NOMO-1 (cell line): ENCODE data around the gene ATP5PO.
A peak's percentile ranks its signal among the peaks of the same experiment; 100 is the strongest.
"Not testable (repeated sequence)": the region's sequence is repeated elsewhere in the genome, so short reads cannot be mapped to it uniquely, and the experiment has no call there.

Source experiments
- DNase-seq, 2 experiments: peaks; one replicate each; lab custom pipeline; 2025; ENCODE audit not compliant: unreplicated experiment in 2 of 2; lab: John Stamatoyannopoulos, UW

Gene ATP5PO

DNA sequence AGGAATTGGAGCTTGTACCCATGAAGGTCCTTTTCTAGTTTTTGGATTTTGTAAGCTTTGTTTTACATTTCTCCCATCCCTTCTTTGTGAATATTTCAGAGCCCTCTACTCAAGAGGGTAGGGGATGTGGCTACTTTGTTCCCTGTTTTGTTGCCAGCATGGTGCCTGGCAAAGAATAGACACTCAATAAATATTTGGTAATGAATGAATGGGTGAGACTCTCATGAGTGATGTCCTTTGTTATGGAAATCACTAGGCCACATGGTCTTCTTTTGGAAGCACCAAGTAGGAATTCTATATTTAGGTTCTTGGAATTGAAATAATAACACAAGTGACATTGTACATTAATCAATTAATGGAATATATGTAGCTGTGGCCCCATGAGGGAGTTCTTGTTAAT is 26.8 kb upstream of the ATP5PO start:
- DNase-seq: no peak

DNA sequence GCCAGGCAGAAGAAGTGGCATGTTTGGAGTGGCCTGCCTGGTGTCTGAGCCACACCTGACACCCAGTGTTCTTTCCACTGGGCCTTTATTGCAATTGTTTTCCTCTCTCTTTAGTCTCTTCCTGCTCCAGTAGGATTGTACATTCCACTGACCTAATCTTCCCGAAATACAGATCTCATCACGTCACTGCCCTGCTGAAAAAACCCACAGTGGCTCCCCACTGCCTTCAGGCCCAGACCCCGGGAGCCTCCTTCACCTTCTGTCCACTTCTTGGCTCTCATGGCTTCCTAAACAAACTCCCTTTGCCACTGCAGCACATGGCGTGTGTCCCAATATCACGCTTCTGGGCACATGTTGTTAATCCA is 25.3 kb upstream of the ATP5PO start:
- no peak for DNase-seq

DNA sequence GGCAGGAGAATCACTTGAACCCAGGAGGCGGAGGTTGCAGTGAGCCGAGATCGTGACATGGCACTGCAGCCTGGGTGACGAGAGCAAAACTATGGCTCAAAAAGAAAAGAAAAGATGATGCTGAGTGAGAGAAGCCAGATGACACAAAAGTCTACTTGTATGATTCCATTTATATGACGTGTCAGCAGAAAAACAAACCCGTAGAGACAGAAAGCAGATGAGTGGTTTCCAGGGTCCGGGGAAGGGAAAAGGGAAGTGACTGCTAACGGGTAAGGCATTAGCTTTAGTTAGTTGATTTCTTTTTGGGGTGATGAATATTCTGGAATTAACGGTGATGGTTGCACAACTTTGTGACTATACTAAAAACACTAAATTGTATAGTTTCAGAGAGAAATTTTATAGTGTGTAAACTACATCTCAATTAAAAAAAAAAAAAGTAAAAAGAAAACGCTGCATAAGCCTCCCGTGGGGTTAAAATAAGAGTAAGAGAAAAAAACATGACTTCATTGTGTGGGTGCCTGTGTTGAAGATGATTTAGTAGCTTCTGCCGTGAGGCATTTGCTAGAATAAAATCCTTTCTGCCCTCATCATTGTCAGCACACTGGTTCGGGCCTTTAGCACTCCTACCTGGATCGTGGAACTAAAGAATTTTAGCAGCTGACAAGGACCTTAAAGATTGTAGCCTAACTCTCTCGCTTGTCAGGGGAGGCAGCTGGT is 24.7 kb upstream of the ATP5PO start:
- peak; percentile 26 to 37 for DNase-seq

DNA sequence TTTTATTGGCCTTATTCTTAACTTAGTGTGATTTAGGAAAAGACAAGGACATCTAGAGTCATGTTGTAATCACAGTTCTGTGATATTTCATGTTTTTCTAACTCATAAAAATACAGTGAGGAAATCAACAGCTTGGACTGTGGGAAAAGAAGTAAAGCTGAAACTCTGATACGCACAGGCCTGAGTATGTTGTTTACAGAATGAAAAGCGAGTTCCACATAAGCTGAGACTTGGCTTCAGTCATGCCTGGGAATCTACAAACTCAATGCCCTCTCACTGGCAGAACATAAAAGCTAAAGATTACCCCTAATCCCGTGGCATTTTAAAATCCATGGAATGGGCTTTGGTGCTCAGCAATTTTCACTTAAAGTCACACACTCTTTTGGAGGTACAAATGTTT is 23.6 kb upstream of the ATP5PO start:
- no peak for DNase-seq

DNA sequence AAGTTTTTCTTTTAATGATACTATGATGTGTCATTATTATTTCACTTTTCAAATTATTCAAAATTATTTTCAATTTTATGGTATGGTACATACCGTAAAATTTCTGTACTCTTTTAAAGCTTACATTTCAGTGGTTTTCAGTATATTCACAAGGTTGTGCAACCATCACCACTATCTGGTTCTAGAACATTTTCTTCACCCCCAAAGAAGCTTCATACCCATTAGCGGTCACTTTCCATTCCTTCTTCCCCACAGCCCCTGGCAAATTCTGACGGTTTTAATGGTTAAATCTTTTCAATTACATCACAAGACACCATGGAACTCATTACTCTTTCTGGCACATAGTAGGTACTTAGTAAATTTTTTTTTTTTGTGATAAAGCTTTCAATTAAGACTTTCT is 22.8 kb upstream of the ATP5PO start:
- DNase-seq: peak in 1 of 2 experiments; percentile 13

DNA sequence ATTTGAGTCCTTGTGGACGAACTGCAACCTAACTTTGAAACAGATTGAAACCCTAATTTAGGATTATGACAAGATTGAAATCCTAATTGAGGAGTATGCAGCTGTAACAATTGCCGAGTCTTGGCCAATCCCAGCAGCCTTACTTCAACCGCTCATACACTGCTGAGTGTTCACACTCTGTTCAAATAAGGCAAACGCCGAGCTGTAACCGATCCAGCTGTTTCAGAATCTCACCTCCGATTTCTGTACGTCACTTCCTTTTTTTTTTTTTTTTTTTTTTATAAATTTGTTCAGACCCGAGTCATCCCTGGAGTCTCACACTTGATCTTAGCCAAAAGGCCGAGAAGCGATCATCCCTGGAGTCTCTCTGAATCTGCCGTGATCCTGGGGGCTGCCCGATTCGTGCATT is 22.3 kb upstream of the ATP5PO start:
- peak; percentile 54 to 72 for DNase-seq

DNA sequence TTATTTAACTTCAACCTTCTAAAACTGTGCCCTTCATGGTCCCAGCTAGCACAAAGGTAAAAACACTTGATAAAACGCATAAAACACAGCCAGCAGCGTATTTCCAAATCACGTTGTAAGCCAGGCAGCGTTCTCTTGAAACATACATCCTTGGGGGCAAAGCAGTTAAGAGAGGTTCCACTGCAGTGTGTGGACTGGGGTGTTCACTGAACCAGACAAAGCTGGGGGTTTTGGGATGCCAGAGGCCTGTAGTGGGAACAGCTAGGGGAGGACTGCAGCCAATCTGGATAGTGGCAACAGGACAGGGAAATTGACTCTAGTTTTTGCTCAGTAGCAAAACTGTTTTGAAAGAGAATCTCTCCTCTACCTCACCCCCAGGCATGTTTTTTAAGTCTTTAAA is 21.5 kb upstream of the ATP5PO start:
- DNase-seq: peak; percentile 19 to 33

DNA sequence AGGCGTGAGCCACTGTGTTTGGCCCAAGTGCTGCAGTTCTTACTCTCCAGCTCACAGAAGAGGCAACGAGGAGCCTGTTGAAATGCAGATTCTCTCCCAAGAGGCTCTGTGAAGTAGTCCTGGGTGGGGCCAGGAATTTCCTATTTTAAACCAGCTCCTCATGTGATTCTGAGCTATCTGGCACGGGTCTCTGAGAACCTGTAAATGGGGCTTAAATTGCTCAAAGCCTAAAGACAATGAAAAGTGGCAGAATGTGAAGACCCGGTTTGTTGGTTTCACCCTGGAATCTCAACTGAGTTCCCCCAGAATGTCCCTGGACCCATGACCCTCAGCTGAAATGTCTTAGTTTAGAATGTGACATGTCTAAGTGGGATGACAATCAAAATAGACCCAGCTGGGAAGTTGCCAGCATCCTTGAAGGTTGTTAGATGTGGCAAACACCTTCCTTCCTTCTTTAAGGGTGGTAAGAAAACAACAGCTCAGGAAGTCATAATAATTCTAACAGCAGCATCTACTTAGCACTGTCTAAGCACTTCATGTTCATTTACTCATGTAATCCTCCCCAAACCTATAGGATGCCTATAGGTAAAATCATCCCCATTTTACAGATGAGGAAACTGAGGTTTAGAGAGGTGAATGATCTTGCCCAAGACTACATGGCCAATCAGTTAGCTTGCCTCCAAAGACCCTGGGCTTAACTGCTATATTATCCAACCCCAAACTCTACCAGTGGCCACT is 20.9 kb upstream of the ATP5PO start:
- peak in 1 of 2 experiments; percentile 6 for DNase-seq

DNA sequence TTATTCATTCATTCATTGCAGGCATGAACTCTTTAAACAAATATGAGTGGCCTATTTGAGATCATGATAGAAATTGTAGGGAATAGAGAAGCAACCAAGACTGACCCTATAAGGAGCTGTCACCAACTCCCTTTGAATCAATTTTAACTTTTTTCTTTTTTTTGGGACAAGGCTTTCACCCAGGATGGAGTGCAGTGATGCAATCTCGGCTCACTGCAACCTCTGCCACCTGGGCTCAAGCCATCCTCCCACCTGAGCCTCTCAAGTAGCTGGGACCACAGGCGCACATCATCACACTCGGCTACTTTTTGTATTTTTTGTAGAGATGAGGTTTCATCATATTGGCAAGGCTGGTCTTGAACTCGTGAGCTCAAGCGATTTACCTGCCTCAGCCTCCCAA is 17.1 kb upstream of the ATP5PO start:
- no peak for DNase-seq

DNA sequence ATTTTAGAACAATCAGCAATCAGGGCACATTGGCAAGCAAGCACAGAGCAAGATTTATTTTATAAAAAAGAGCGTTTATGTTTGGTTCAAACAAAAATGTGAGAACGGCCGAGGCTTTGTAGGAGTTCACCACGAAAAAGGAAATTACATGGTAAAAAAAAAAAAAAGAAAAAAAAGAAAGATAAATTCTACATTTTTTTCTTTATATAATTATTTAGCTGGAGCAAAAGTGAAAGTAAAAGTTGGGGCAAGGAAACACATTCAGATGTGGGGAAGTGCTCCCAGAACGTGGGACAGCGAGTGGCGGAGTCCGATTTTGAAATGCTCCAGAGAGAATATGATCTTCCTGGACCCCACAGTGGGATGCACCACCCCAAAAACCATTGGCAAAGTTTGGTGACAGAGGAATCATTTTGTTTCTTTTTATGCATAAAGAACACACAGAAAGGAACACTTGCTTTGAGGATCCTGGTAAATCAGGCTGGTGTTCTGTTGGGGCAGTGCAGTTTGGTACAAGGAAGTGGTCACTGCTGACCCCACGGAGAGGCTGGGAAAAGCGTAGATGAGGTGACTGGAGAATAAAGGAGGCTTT is 16.3 kb upstream of the ATP5PO start:
- DNase-seq: peak; percentile 38 to 50

DNA sequence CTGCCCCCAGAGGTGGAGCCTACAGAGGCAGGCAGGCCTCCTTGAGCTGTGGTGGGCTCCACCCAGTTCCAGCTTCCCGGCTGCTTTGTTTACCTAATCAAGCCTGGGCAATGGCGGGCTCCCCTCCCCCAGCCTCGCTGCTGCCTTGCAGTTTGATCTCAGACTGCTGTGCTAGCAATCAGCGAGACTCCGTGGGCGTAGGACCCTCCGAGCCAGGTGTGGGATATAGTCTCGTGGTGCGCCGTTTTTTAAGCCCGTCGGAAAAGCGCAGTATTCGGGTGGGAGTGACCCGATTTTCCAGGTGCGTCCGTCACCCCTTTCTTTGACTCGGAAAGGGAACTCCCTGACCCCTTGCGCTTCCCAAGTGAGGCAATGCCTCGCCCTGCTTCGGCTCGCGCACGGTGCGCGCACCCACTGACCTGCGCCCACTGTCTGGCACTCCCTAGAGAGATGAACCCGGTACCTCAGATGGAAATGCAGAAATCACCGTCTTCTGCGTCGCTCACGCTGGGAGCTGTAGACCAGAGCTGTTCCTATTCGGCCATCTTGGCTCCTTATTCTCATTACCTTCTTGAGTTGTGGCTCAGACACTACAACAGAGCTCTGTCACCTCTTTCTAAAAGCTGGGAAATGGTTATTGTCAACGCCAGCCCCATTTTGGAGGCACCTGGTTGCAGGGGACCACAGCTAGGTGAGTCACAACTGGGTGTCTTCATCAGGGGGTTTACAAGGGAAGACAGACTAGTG is 15.6 kb upstream of the ATP5PO start:
- peak; percentile 32 to 38 for DNase-seq

DNA sequence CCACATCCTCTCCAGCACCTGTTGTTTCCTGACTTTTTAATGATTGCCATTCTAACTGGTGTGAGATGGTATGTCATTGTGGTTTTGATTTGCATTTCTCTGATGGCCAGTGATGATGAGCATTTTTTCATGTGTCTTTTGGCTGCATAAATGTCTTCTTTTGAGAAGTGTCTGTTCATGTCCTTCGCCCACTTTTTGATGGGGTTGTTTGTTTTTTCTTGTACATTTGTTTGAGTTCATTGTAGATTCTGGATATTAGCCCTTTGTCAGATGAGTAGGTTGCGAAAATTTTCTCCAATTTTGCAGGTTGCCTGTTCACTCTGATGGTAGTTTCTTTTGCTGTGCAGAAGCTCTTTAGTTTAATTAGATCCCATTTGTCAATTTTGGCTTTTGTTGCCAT is 10.6 kb upstream of the ATP5PO start:
- DNase-seq: not testable (repeated sequence)

DNA sequence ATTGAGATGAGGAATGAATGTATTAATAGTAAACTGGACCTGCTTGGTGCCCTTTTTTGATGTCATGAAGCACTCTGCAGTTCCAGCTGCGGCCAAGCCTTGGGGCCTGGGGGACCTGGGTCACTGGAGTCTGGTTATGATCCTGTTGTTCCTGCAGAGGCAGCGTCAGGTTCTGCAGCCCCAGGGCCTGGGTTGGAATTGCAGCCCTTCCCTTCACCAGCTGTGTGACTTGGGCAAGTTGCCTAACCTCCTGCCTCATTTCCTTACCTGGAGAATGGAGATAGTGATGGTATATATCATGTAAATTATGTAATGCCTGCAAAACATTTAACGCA is 9.1 kb upstream of the ATP5PO start:
- DNase-seq: peak in 1 of 2 experiments; percentile 1

DNA sequence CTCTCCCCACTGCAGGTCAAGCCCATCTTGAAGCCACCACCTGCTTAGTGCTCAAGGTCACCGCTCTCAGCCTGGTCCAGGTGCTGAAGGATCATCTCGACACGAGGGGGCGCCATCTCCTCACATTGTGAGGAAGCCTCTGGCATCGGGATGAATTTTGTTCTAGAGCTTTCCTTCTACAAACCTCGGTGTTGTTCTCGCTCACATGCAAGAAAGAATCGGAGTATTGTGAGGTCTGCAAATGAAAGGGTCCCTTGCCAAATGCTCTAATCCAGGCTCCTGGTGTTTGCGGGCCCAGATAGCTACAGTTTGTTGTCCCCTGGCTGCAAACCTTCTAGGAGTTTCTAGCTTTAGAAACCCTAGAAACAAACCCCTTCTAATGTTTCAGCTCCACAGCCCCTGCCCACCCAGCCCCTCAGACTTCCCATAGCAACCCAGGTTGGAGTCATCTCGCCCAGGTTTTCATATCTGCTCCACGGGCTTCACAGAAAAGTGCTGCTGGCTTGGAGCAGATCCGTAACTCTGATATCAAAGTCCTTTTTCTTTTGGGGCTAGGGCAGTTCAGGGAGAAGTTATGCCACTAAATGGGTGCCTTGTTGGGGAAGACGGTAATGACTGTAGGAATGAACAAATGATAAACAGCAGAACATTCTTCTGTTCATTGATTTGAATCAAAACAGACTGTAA is 8.6 kb upstream of the ATP5PO start:
- peak; percentile 52 to 73 for DNase-seq

DNA sequence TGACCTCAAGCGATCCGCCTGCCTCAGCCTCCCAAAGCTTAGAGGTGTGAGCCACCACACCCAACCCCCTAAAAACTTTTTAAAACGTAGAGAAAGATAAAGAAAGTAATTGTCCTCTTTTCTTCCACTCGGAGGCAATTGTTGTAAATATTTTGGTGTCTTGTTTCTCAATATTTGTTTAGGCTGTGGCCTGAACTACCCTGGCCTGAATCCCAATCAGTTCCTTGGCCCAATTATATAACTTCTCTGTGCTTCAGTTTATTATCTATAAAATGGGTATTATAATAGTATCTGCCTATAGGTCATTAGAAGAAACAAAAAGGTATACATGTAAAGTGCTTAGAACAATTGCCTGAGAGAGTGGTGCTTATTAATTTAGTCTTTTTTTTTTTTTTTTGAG is 1.8 kb upstream of the ATP5PO start:
- DNase-seq: no peak

DNA sequence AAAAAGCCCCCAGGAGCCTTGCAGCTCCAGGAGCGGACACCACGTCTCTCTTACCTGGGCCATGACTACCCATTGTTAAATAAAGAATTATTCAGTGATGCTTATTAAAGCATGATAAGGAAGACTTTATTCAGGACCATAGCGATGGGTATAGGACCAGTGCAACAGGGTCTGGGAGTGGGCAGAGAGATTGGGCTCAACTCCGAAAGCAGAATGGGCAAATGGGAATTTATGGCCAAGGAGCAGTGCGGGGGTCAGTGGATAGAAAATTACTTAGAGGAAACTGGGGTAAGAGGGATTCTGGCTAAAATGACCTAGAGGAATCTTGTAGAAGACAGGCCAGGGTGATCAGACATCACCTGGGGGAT is 580 bp upstream of the ATP5PO start:
- DNase-seq: no peak

DNA sequence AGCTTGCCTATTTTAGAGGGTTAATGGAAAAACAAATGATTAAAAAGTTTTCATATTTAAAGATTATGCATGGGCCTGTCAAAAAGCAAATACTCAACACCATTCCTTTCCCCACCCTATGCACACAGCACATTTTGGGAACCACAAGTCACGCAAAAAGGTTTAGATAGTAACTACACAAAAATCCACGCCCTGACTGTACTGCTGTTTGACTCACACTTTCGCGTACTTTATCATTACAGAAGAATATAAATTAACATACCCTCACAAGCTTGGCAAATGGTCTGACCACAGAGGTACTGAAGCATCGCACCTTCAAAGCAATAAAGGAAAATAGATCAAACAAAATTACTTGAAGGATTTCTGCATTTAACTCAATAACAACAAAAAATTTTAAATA is 1.4 kb downstream of the ATP5PO start:
- DNase-seq: no peak

DNA sequence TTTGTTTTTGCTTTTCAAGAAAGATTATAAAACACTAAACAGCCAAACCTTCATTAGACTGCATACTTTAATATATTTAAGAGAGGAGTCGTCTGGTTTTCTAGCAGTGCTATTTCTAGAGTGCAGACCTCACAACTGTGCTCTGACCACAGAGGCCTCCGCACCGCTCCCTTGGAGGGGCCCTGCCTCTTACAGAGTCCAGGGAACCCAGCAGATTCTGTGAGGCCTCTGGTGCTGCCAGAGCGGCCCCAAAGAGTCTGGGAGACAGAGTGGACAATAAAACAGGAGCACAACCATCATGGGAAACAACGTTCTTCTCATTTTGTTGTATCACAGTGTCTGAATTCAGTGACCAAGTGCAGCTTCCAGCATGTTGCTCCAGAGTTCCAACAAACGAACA is 5.8 kb downstream of the ATP5PO start:
- DNase-seq: no peak

DNA sequence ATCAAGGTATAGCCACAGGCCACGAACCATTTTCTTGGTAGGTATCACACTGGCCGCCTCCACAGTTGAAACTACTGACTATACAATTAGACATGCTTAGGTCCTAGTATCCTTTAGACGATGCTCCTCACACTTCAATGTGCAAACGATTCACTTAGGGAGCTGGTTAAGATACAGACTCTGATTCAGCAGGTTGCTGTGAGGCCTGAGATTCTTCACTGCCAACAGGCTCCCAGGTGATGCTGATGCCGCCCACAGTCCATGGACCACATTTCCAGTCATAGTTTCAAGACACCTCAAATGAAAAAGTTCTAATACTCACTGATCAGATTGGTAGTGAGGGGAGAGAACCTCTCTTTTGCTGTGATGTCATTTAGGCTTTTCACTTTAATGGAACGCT is 6.8 kb downstream of the ATP5PO start:
- no peak for DNase-seq

DNA sequence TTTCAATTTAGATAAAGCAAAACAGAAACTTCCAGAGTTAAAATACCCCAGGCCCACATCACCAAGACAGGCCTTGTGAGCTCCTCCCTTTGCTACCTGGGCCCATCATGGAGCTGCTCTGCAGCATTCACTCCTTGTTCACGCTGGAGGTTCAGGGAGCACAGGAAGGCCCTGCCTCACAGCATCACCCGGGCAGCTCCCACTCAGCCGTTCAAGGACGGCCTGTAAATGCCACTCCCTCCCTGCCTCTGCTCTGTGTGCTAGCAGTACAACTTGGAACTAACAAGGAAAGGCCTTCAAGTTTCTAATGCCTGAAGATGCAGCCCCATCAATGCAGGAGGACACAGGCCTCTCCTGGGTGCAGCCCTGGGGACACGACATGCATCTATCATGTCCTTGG is 11.6 kb downstream of the ATP5PO start:
- no peak for DNase-seq

DNA sequence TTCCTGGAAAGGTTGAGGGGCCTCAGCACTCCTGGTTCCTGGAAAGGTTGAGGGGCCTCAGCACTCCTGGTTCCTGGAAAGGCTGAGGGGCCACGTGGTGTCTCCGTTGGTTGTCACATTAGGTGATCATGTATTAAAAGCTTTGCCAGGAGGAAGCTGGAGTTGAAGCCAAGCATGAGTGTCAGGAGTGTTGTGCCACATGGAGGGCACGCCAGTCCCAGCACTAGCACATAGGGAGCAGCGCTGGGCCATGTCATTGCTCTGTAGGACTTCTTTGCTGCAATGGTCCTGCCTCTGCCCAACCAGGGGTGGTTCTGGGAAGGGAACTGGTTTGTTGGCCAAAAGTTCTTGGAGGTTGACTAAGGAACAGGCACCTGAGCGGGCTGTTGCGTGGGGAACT is 13.3 kb downstream of the ATP5PO start:
- DNase-seq: no peak
